ENCODE measurements around the gene PHF11.
A peak's percentile ranks its signal among the peaks of the same experiment; 100 is the strongest.

The PHF11 gene

GRCh38 chr13:49498206-49498605 lies 2.5 kb downstream of the PHF11 start:
- DNase-seq (ENCODE audit: low read depth in 3 of 3): no peak

DNA sequence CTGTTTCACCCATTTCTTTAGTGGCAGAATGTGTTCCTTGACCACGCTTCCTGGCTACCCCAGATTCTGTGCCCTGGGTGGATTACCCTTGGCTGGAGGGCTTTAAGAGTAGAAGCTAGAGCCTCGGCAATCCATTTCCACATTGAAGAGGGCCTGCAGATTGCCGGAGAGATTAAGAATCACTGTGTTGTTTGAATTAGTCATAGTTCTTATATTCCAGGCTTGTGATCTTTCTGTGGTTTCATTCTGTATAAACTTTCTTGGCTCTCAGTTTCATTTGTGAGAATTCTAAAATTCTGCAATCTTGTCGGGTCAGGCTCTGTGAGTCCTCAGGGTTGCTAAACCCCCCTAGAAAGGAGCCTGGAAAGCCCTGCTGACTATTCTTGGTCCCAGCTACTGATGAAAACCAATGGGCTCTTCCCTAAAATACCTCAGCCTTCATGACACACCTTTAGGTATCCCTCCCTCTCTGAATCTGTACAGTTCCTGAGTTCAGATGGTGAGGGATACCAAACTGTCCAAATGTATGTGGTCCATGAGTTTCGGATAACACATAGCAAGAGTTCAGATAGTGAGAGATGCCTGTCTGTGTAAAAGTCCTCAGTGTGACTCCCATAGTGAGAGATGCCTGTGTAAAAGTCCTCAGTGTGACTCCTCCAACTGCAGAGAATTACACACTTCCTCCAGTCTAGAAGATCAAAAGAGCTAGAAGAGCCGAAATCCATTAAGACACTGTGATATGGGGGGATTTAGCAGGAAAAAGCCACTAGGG lies 4.3 kb downstream of the PHF11 start:
- no peak for DNase-seq (ENCODE audit: low read depth in 3 of 3)

GRCh38 chr13:49502954-49503353 lies 7.2 kb downstream of the PHF11 start:
- no peak for DNase-seq (ENCODE audit: low read depth in 3 of 3)

DNA sequence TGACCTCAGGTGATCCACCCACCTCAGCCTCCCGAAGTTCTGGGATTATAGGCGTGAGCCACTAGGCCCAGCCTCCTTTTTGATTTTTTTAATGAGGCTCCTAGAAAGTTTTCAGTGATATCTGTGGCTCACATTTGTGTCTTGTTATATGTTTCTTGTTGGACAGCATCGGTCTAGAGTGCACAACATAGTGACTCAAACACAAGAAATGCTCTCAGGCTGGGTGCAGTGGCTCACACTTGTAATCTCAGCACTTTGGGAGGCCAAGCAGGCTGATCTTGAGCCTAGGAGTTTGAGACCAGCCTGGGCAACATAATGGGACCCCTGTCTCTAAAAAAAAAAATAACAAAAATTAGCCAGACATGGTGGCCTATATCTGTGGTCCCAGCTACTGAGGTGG lies 8.2 kb downstream of the PHF11 start:
- no peak for DNase-seq (ENCODE audit: low read depth in 3 of 3)

GRCh38 chr13:49512578-49512977 lies 16.8 kb downstream of the PHF11 start:
- no peak for DNase-seq (ENCODE audit: low read depth in 3 of 3)

DNA sequence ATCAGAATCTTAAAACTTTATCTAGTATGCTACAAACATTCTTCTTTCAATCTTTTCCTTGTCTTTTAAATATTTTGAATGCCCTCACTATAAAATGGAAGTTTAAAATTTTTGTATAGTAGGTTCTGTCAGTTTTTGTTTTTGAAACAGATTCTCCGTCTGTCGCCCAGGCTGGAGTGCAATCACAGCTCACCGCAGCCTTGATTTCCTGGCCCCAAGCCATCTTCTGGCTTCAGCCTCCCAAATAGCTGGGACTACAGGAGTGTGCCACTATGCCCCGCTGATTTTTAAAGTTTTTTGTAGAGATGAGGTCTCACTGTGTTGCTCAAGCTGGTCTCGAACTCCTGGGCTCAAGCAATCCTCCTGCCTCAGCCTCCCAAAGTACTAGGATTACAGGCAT lies 20.7 kb downstream of the PHF11 start:
- no peak for DNase-seq (ENCODE audit: low read depth in 3 of 3)

DNA sequence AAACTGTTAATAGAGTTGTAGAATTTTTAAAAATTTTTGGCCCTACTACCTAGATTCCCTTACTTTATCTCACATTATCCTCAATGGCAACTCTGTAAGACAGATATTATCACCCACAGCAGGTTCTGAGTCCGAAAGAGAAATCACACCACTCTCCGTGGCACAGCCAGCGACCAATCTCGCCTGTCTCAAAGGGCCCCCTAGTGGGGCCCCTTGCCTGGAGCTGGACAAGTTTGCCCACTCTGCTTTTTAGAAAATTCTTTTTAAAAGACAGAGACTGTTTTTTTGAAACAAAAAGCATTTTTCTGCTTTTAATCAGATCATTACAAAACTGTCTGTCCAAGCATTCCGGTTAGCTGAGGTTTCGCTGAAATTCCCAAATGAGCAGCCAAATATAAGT lies 21.7 kb downstream of the PHF11 start:
- DNase-seq (ENCODE audit: low read depth in 3 of 3): no peak

GRCh38 chr13:49521224-49521623 lies 25.5 kb downstream of the PHF11 start:
- DNase-seq (ENCODE audit: low read depth in 3 of 3): no peak

DNA sequence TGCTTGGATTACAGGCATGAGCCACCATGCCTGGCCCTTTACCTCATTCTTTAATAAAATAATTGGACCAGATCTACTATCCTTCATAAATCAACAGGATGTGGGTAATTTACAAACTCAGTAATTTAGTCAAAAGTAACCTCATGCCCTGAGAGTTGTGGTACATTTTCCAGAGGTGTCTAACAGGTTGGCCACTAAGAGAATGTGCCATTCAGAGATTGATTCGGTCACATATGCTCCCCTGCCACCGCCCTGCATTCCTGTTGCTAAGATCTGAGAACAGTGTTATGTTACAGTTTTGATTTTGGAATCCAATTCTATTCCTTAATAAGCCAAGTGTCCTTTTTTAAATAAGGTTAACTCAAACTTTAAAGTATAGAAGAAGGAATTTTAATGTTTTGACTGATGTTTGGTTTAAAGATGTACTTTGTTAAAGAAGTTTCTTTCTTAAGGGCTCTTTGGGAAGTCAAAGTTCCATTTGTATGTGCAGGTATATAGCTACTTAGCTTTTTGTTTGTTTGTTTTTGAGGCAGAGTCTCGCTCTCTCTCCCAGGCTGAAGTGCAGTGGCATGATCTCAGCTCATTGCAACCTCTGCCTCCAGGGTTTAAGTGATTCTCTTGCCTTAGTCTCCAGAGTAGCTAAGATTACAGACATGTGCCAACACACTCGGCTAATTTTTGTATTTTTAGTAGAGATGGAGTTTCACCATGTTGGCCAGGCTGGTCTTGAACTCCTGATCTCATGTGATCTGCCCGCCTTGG lies 29.2 kb downstream of the PHF11 start:
- DNase-seq (ENCODE audit: low read depth in 3 of 3): no peak

DNA sequence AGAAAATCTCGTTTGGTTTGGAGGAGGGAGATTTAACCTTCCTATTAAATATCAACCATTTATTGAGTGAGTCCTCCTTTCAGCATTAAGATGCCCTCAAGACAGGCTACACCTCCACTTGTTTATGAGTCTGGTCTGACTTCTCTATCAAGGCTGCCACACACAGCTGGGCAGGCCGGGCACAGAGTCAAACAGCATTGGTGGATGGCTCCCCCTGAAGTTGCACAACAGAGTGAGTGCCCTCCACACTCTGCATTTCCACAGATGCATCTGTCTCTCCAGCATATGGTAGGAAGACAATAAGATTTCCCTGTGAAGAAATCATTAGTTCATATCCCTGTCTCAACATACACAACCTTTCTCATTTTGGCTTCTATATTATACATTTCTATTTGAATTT lies 31.4 kb downstream of the PHF11 start:
- no peak for DNase-seq (ENCODE audit: low read depth in 3 of 3)

DNA sequence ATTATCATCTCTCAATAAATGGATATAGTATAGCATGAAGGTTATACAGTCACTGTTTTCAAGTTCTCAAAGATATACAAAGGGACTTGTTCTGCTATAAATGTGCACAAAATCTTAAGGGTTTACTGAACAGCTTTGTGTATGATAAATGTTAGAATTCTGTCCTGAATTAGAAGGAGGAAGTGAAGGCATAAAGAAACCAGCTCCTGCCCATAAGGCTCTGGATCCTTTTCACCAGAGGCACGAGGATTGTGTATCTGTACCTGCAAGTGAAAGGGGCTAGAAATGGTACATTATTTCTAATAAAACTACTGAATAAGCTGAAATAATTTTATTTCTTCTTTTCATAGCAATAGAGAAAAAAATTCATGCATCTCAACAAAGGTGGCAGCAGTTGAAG lies 32.4 kb downstream of the PHF11 start:
- DNase-seq (ENCODE audit: low read depth in 3 of 3): no peak

GRCh38 chr13:49530457-49530856 lies 34.7 kb downstream of the PHF11 start:
- DNase-seq (ENCODE audit: low read depth in 3 of 3): no peak

DNA sequence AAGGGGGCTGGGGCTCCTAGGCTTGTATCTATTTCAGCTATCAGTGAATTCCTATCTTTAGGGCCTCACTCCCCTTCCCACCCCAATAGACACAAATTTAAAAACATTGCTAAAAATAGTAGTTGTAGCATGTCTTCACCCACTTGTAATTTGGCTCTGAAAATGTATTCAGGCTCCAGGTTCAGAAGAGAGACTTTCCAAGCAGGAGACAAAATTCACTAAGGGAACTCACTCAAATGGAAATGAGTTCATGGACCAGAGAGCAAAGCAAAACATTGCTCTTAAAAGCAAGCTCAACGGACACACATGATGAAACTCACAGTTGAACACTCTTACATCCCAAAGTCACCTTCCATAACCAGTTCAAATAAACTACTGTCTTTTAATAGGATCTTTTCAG lies 36.8 kb downstream of the PHF11 start:
- no peak for DNase-seq (ENCODE audit: low read depth in 3 of 3)

GRCh38 chr13:49533011-49533410 lies 37.3 kb downstream of the PHF11 start:
- DNase-seq (ENCODE audit: low read depth in 3 of 3): no peak

GRCh38 chr13:49533591-49534269 lies 38.0 kb downstream of the PHF11 start:
- no peak for DNase-seq (ENCODE audit: low read depth in 3 of 3)

DNA sequence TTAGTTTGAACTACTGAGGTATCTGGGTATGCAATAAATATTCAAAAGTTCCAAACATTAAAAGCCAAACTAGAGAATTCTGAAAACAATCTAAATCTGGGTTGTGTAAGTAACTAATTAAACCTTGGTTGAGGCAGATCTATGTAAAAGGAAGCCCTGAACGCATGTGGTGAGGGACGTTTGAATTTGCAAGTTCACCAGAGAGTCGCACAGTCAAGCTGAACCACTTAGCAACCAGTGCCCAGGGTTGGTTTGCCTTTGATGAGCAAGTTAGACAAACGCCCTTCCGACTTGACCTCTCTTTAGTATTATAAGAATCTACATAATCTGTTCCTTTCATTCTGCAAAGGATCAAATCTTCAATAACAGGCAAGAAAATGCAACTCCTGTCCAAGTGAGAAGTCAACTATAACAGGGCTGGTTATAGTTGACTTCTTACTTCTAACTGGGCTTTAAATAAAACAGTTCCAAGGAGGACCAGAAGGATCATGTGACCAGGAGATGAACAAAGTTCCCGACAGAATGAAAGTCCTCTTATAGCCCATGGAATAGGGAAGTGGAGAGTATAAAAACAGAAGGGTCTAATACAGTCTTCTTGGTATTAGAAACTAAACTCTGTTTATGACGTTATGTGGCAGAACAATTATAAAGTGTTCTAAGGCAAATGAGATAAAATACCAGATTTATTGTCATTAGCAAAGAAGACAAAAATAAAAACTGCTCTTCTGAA lies 40.6 kb downstream of the PHF11 start:
- DNase-seq (ENCODE audit: low read depth in 3 of 3): no peak

GRCh38 chr13:49538404-49538803 lies 42.7 kb downstream of the PHF11 start:
- no peak for DNase-seq (ENCODE audit: low read depth in 3 of 3)

GRCh38 chr13:49539313-49539712 lies 43.6 kb downstream of the PHF11 start:
- DNase-seq (ENCODE audit: low read depth in 3 of 3): no peak

DNA sequence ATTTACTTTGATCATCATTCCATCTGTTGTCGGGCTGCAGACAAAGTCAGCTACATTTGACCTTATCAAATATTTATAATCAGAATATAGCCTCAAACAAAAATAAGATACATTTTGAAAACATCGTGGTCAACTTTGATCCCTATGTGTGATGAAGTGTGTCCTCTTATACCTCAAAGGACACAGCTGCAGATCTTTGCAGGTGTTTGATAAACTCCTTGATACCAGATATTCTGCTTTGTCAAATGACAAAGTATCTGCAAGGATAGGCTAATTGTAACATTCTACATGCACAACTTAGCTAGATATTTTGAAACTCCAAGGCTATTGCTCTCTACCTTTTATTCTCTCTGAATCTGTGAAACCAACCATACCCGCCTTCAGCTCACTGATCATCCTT lies 44.0 kb downstream of the PHF11 start:
- no peak for DNase-seq (ENCODE audit: low read depth in 3 of 3)

DNA sequence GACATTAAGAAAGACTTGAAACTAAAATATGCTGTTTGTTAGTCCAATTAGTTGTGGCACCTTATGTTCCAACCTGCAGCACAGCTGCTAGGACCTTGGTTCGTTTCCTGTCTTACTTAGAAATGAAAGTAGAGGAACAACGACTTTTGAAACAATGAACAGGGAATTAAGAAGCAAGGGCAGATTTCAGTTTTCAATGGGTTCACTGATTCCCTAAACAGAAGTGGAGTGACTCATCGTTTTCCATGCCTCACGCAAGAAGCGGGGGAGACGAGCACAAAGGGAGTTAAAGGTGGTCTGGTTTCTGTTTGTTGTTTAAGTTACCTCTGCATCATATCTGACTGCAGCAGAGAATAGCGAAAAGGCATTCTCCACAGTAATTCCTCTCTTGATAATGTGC lies 44.8 kb downstream of the PHF11 start:
- peak in 1 of 3 experiments; percentile 2 for DNase-seq (ENCODE audit: low read depth in 3 of 3)

GRCh38 chr13:49543656-49544055 lies 47.9 kb downstream of the PHF11 start:
- DNase-seq (ENCODE audit: low read depth in 3 of 3): no peak

DNA sequence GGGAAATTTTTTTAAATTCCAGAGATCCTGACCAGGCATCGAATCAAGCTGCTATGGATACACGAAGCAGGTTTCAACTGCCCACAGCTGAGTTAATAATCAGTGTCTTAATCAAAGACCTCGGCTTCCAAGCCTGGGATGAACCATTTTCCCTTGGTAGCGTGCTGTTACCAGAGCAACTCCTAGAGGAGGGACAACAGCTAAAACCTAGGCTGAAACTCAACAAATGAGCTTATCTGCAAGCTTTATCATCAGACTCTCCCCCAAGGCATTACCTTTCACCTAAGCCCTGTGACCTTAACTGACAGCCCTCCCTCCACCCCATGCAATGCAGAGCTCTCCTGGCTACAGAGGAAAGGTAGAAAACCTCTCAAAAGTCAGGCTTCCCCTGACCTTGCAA lies 49.9 kb downstream of the PHF11 start:
- no peak for DNase-seq (ENCODE audit: low read depth in 3 of 3)
